Raji (cell line): ENCODE measurements around the gene SH3TC1.

ENCODE experiments used
- POLR2A ChIP-seq: IDR thresholded peaks from 2 replicates; pipeline ENCODE4 v1.6.1; 2011; ENCODE audit warnings: low read depth, low read length, control low read depth; ENCODE audit not compliant: insufficient read depth

The SH3TC1 gene

DNA sequence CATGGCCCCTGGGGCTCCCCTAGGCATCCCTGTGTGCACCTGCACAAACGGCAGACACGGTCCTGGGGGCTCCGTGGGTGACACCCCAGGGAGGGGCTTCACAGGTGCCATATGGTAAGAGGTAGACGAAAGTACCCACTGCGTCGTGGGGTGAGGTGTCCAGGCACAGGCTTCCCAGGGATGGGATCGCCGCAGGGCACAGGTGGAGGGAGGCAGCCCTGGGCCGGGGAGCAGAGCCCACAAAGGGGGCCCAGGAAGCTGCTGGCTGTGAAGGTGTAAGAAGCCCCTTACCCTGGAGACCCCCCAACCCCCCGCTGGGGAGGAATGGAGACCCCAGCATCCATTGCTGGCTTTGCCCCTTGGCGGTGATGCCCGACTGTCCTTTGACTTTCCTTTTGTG is 10.9 kb downstream of the SH3TC1 start:
- TF ChIP-seq POLR2A: no peak

DNA sequence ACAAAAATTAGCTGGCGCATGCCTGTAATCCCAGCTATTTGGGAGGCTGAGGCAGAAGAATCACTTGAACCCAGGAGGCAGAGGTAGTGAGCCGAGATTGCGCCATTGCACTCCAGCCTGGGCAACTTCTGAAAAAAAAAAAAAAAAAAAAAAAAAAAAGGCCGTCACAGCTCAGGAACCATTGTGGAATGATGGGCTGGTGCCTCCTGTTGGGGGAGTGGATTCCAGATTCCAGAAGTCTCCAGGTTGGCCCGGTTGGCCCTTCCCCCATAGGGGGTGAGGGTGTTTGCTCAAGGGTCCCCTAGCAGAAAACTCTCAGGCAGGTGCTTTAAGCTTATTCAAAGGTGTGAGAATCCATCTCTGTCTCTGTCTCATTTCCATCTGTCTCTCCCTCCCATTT is 11.5 kb downstream of the SH3TC1 start:
- TF ChIP-seq POLR2A: no peak

DNA sequence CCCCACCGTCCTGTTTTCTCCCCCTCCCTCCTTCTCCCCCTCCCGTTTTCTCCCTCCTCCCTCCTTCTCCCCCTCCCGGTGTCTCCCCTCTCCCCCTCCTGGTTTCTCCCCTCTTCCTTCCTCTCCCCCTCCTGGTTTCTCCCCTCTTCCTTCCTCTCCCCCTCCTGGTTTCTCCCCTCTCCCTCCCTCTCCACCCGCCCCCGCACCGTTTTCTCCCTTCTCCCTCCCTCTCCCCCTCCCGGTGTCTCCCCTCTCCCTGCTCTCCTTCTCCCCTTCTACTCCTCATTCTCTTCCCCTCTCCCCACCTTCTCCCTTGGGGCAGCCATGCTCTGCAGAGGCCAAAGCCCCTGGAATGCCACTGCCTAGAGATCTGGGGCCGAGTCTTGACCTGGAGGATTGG is 12.2 kb downstream of the SH3TC1 start:
- no peak for TF ChIP-seq POLR2A

DNA sequence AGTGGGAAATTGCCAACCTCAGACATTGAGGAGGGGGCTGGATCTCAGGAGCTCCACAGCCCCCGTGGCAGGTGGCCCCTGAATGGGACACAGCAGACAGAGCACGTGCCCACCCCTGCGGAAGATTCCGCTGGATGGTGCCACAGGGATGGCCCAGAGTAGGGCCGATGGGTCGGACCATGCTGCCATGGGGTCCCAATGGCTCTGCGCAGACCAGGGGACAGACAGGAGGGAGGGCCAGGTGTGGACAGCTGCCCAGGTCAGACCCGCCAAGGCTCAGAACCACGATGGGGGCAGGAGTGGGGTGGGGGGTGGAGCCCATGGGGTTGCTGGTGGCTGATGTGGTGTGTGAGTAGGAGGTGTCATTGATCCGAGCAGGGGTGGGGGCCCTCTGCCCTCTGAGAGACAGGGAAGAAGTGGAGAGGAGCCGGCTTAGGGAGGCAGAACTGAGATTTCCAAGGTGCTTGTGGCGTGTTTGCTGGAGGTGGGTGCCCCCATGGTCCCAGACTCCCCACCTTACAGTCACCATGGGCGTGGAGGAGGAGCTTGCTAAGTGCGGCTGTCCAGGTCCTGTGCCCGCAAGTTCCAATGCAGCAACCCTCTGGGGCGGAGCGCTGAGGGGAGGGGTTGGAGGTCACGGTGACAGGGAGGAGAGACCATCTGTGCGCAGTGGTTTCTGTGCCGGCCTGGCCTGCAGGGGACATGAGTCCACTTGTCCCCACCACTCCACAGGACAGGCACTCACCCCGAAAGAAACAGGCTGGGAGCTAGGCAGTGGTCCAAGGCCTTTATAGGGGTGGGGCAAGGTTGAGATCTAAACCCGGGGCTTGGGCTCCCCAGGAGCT is 12.9 kb downstream of the SH3TC1 start:
- TF ChIP-seq POLR2A: no peak

DNA sequence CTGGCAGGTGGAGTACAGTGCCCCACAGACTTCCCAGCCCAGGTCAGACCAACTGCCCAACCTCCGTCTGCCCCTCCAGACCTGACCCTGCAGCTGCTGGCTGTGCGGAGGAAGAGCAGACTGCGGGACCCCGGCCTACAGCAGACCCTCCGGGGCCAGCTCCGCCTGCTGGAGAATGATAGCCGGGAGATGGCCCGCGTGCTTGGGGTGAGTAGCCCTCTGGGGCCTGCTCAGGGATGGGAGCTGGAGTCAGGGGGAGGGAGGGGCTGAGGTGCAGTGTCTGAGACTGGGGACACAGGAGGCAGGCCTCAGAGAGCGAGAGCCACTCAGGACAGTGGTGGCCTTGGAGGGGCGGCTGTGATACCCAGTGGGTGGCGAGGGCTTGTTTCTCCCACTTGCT is 13.5 kb downstream of the SH3TC1 start:
- TF ChIP-seq POLR2A: no peak

DNA sequence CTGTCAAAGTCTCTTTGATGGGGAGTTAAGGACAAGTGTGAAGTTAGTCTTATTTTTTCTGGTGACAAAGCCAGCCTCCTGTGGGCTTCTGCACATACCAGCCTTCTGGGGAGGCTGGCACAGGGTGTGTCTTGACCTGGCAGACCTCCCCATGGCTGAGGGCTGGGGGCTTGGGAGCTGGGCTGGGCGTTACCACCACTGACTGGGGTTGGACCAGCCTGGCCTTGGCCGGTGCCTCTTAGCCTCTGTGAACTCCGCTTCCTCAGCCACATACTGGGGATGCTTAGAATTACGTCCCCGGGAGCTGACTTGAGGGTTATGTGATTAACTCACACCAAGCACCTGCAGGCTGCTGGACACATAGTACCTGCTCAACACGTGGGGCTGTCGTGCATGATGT is 14.0 kb downstream of the SH3TC1 start:
- no peak for TF ChIP-seq POLR2A

DNA sequence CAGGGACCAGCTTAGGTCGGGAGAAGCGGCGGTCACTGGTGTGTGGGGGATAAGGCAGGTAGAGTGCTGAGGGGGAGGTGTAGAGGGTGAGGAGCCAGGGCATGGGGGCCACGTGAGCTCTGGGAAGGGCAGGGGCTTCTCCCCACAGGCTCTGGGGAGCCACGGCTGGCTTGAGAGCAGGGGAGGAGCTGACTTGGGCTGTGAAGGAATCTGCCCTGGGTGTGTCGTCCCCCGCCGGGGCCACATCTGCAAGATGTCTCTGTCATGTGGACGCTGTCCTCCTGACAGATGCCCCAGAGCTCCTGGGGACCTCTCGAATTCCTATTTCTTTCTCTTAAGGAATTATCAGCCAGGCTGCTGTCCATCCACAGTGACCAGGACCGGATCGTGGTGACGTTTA is 15.0 kb downstream of the SH3TC1 start:
- no peak for TF ChIP-seq POLR2A

DNA sequence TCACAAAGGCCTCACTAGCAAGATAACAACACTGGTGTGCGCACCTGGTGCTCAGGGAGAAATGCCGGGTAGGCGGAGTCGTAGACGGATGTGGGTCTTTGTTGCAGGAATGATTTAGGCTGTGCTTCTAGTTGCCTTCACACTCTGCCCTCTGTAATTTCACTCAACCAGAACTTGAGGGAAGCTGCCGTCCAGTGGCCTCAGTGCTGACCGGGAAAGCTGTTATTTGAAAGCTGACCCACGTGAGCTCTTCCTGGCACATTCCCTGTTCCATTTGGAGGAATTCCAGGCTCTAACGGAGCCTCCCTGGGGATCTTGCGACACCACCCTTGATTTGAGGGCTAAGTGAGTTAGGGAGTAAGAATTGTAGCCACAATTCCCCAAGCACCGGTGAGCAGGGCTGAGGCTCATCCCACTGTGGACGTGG is 15.9 kb downstream of the SH3TC1 start:
- no peak for TF ChIP-seq POLR2A

DNA sequence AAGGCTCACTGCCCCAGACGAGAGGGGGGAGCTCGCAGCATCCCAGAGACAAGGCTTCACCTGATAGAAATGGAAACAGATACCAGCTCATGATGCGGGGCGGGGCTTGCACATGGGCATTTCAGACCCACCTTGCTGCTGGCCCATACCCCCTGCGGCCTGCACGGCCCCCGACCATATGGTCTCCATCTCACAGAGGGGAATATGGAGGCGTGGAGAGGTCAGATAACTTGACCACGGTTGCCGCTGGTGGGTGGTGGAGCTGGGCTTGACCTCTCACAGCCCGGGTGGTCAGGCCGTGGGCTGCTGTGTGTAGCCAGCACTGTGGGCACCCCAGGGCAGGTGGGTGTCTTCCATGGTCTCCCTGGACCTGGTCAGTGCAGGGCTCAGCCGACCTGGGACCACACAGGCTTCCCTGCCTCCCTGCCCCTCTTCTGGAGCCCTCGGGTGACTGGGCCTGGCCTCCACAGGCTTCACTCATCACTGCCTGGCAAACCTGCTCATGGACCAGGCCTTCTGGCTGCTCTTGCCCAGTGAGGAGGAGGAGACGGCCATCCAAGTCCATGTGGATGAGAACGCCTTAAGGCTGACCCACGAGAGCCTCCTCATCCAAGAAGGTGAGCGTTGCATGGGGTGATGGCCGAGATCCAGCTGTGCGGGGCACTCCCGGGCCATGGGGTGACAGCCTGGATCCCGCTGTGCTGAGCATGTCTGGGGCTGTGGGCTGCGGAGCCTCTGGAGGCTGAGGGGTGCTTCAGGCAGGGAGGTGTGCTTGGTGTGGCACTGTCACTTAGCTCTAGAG is 16.8 kb downstream of the SH3TC1 start:
- no peak for TF ChIP-seq POLR2A

DNA sequence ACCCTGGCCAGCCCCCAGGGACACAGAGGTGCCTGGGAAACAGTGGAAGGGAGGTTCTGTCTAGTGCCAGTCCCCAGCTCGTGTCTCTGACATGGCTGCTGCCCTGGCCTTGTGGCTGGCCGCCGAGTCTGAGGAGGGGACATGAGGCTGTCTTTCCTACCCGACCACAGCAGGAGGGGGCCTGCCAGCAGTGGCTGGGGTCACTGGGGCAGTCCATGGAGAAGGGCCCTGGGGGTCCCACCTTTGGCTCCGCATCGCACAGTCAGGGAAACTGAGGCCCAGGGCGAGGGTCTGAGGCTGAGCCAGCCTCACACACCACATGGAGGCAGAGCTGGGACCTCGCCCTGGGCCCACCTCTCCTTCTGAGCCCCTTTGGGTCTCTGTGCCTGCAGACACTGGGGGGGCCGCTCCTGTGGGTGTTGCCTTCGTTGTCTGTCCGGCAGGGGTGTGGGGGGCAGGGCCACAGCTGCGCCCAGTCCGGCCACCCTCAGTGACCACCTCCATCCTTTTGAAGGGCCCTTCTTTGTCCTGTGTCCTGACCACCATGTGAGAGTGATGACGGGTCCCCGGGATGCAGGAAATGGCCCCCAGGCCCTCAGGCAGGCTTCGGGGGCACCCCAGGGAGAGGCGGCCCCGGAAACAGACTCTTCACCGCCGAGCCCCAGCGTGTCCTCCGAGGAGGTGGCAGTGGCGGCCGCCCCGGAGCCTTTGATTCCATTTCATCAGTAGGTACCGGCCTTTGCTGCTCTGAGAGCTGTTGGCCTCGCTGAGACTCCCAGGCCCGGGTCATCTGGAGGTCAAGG is 17.6 kb downstream of the SH3TC1 start:
- no peak for TF ChIP-seq POLR2A

DNA sequence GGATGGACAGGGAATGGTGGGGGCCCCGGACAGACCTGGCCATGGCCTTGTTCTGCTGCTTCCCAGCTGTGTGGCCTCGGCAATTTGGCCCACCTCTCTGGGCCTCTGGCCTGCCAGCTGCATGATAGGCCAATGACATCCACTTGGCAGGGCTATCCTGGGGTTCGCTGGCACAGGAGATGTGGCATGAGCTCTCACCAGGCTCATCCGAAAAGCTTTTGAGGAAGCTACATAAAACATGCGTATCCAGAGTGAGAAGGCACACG is 18.1 kb downstream of the SH3TC1 start:
- no peak for TF ChIP-seq POLR2A

DNA sequence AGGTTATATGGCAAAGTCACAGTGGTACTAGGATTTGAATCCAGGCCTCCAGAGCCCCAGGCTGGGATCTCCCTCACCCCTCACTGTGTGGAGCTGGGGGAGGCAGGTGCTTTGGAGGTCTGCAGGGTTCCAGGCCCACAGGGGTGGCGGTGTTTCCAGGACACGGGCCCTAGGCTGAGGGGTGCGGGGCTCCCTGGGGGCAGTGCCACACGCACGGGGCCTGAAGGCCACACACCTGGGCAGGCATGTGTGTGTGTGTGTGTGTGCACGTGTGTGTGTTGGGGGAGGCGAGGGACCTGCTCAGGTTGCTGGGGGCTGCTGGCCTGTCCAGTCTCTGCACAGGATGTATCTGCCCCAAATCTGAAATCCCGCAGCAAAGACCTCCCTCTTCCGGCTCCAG is 18.8 kb downstream of the SH3TC1 start:
- no peak for TF ChIP-seq POLR2A

DNA sequence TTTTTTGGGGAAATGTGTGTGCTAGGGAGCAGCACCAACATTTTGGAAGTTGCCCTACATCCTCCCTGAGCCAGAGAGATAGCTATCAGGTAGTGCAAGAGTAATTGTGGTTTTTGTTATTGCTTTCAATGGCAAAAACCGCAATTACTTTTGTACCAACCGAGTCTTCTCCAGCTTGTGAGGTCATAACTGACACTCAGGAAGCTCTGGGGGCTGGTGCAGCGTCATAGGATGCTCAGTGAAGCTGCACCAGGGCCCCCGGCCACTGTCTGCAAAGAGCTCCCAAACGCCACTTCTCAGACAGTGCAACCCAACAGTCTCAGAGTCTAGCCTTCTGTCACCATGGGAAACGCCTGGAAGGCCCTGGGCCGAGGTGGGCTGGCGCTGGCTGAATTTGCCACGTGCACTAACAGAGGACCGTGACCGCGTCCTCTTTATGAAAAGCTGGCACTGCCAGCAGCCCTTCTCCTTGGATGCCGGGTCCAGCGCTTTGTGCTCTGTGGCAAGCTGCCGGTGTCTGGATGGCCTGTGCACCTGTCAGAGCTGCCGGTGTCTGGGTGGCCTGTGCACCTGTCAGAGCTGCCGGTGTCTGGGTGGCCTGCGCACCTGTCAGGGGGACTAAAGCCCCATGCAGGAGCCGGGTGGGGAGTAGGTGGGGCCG is 19.4 kb downstream of the SH3TC1 start:
- TF ChIP-seq POLR2A: no peak

DNA sequence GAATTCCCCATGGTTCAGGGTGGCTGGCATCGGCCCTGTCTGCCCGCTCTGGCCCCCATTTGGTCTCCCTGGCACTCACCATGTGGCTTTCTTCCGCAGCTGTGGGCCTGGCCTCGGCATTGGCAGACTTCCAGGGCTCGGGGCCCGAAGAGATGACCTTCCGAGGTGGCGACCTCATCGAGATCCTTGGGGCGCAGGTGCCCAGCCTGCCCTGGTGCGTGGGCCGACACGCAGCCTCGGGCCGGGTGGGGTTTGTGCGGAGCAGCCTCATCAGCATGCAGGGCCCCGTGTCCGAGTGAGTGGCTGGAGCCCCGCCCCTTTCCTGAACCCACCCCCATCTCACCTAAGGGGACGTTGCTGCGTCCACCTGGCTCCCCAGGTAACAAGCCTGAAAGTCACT is 20.1 kb downstream of the SH3TC1 start:
- no peak for TF ChIP-seq POLR2A
